NK-92 treated with Interleukin-12 subunit alpha and Interleukin-12 subunit beta, amount 100 ng/mL, for 24 hours (cell line): ENCODE measurements around the gene SNAP25.

Source experiments
- DNase-seq: peaks from one replicate; lab custom pipeline; 2025; lab: John Stamatoyannopoulos, UW

The SNAP25 gene

DNA sequence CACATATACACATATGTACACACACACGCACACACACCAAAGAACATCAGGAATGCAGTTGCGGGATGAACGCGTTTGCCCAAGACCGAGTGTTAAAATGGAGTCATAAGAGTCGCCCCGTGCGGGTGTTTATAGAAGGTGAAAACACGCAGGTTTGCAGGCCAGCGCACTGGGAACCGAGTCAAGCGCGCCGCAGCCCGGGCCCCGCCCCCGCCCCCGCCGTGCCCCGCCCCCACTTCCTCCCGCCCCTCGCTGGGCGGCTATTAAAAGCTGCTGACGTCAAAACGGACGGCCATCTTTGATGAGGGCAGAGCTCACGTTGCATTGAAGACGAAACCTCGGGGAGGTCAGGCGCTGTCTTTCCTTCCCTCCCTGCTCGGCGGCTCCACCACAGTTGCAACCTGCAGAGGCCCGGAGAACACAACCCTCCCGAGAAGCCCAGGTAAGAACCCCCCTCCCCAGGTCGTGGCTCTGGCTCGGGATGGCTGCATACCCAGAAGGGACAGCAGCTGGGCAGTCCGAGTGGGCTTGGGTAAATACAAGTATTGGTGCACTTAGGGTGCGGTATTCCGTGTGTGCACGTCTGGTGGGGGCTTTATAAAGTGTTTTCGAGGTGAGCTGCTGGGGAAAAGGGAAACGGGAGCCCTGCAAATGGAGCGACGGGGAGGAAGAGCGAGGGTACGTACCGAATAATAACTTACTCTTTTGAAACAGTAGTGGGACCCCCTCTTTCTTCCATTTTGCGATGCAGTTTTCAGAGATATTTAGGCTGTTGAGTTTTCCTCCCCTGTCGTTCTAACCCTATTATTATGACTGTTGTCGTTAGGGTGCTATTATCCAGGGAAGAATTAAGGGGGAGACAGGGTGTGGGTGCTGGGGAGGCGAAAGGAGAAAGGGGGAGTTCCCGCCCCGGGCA is at the start of gene SNAP25:
TSS of gene SNAP25 (plus strand) at position 295 of the 916 bp plus-strand sequence. CDS start 56,662 bp downstream, outside the sequence.
- peak; percentile 30 for DNase-seq

DNA sequence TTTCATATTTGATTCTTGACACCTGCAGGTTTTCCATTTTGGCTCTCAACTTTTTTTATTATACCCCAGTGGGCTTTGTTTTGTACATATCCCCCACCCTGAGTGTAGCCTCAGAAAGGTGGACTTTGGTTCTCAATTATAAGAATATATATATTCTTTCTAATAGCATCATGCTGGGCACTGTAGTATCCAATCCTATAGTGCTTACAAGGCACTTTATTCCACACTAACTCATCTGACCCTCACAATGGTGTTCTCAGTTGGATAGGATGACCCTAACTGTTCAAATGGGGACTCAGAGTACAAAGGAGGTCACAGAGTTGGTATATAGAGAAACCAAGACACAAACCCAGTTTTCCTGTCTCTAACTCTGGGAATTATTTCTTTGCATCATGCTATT is 48.9 kb upstream of the SNAP25 start:
- DNase-seq, result no peak

- DNase-seq, result no peak
Measured at GRCh38 chr20:10170261-10170660, 48.4 kb upstream of the SNAP25 start.

GRCh38 chr20:10171864-10172751 is 46.5 kb upstream of the SNAP25 start:
- DNase-seq, result no peak

GRCh38 chr20:10172998-10173655 is 45.5 kb upstream of the SNAP25 start:
- no peak for DNase-seq

GRCh38 chr20:10174400-10174799 is 44.2 kb upstream of the SNAP25 start:
- DNase-seq, result no peak

DNA sequence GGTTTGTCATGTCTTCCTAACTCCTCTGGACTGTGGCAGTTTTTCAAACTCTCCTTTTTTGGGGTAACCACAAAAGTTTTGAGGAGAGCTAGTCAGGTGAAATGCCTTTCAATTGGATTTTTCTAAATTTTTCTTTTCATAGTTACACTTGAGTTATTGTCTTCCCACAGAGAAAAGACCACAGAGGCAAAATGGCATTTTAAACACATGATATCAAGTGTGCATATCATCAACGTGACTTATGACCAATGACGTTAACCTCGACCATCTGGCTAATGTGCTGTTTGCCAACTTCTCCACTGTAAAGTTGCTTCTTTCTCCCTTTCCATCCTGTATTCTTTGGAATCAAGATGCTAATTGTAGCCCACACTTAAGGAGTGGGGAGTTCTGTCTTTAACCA is 41.3 kb upstream of the SNAP25 start:
- DNase-seq, result no peak

- no peak for DNase-seq
Measured at GRCh38 chr20:10178091-10178490, 40.5 kb upstream of the SNAP25 start.

DNA sequence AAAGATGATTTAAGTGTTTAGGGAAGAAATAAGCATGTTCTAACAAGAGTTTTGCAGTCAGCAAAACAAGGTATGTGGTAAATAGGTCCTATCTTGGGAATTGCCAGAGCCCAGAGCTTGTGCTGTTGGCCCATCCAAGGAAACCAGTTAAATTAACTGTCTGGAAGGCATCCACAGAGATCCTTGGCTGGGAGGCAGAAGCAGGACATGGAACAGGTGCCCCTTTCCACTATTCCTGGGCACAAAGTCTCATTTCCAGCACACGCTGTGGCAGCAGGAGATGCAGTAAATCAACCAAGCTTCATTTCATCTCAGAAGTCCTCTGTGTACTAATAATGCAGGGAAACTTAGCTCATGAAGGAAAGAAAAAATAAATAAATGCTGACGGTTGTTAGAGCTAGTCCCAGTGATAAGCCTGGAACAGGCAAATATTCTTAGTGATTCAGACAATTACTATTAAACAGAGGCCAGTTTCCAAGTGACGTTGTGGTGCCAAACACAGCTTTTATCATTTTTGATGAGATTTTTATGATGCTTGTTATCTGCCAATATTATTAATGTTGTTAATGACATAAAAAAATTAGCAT is 39.8 kb upstream of the SNAP25 start:
- DNase-seq, result no peak

DNA sequence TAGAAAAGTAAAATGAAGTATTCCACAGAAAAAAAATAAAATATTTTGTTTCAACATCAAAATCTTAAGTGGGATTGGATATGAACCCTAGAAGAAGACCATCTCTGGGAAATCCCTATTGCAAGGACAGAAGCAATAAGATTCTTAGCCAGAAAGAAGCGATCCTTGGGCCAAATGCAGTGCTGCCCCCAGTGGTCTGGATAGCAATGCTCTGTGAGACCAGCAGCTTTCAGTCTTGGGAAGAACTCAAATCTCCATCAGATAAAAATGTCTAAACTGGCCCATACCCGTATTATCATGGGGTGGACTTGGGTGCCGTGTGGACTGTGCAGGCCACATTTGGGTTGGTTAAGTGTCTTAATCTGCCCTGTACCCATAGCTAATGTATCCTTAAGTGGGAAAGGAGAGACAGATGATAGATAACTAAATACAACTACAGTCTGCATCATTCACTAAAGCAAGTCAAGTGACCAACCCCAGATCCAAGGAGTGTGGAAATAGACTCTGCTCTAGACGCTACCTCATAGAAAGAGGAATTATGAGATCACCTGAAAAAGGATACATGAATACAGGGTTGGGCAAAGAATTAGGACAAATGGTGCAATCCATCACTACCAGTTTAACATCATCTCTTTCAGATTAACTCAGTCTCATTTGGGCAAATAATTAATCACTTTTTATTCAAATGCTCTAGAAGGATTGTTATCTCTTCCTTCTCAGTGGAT is 38.9 kb upstream of the SNAP25 start:
- no peak for DNase-seq

GRCh38 chr20:10180651-10181235 is 37.9 kb upstream of the SNAP25 start:
- no peak for DNase-seq

DNA sequence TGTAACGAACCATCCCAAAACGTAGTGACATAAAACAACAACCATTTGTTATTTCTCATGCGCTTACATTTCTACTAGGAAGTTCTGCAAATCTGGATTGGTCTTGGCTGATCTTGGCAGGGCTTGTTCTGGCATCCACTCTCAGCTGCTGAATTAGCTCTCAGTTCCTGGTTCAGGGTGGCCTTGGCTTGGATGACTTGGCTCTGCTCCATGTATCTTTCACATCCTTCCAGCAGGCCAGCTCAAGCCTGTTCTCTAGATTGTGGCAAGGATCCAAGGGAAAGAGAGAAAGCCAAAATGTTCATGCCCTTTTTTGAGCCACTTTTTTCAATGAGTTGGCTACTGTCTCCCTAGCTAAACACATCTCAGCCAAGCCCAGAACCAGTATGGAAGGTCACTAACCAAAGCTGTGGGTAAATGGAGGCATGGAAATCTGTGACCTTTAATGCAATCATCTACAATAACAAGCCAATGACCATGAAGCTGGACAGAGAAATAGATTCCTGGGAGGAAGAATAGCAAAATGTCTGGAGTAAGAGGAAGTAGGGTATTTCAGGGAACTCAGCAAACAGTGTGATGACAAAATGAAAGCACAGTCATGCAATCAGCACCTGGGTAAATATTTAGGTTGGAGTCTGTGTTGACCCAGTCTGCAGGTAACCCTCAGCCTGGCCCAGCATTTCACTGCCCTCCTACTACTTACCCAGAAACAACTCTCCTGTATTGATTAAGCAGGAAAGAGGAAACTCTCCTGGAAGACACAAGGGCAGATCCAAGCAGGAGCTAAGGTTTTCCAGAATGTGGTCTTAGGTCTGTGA is 32.7 kb upstream of the SNAP25 start:
- DNase-seq, result no peak

DNA sequence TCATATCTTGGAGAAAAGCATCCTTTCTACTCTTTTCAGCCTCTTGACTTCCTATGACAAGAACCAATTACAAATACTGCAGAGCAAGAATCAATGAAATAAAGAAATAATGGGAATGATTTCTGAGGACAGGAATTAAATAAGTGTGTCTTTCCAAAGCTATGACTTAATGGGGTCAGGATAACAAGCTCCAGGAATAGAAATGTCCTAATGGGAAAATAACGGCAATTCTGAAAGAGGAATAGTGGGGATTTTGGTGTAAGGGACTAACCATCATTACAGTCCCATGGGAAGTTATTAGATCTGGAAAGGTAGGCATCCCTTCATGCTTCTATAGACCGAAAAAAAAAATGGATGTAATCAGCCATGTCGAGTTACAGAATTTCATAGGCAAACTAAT is 28.2 kb upstream of the SNAP25 start:
- DNase-seq, result no peak

GRCh38 chr20:10192171-10192570 is 26.5 kb upstream of the SNAP25 start:
- DNase-seq, result no peak

DNA sequence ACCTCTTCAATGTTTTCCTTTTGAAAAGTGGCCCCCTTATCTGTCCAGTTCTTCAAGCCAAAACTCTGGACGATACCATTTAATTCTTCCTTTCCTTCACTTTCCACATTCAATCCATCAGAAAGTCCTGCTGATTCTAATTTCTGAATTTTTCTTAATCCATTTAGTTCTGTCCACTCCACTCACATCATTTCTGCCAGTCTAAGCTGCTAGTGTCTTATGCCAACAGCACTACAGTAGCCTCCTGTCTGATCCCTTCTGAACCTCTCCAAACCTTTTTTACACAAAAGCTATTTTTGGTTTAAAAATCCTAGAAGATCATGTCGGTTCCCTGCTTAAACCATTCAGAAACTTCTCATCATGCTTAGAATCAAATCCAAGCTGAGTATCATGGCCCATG is 24.5 kb upstream of the SNAP25 start:
- no peak for DNase-seq

DNA sequence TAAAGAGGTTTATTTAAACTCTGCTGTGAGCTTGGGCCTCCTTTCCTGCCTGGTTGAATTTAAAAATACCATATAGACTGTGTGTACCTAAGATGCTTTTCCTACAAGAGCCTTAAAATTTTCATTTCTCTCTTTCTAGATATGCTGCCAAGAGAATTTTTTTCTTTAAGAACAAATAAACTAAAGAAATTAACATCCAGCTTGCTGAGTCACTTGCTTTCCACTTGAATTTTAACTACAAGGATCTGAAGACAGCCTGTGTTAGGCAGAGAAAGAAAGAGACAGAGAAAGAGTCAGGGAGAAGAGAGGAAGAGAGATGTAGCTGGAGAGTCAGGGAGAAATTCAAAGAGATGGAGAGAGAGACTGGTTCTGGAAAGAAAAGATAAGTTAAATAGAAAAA is 18.3 kb upstream of the SNAP25 start:
- no peak for DNase-seq

GRCh38 chr20:10201321-10201870 is 17.2 kb upstream of the SNAP25 start:
- no peak for DNase-seq

GRCh38 chr20:10209091-10209490 is 9.5 kb upstream of the SNAP25 start:
- no peak for DNase-seq

DNA sequence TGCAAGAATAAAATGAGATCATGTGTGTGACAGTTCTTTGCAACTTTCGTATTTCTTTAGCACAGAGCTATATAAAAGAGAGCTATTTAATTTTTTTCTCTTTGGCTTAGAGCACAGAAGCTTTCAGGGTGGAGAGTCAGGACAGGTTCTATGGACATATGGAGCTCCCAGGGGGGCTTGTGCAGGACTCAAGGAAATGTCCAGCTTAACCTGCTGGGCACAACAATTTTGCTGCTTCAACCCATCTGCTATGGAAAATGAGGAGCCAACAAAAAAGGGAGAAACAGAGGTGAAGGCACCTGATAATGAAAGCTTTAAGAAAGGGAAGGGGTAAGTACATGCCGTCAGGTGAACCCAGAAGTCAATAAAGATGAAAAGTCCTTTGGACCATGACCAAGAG is 5.1 kb upstream of the SNAP25 start:
- DNase-seq, result no peak
